Muscle layer of colon (tissue), 2 donors: Measurements from ENCODE around the gene PPEF2.
"Not testable (repeated sequence)": the region's sequence is repeated elsewhere in the genome, so short reads cannot be mapped to it uniquely, and the experiment has no call there.

Experiments
- H3K27ac ChIP-seq: one replicate; pipeline ENCODE4 v1.7.0; 2013; ENCODE audit warnings: low read depth, mild to moderate bottlenecking, low read length, moderate library complexity
- H3K27me3 ChIP-seq, 2 donors: one replicate each; pipeline ENCODE4 v1.7.0; 2013; ENCODE audit warnings: low read length in 2 of 2, mild to moderate bottlenecking in 2 of 2; ENCODE audit not compliant: insufficient read depth in 2 of 2, control insufficient read depth in 1 of 2
- H3K36me3 ChIP-seq: one replicate; pipeline ENCODE4 v1.7.0; 2013; ENCODE audit warnings: mild to moderate bottlenecking, low read length; ENCODE audit not compliant: insufficient read depth
- H3K4me1 ChIP-seq: one replicate; pipeline ENCODE4 v1.7.0; 2013; ENCODE audit warnings: mild to moderate bottlenecking, low read length; ENCODE audit not compliant: insufficient read depth
- H3K4me3 ChIP-seq, 2 donors: one replicate each; pipeline ENCODE4 v1.7.0; 2013; ENCODE audit warnings: low read length in 2 of 2, low read depth in 1 of 2, mild to moderate bottlenecking in 1 of 2, moderate library complexity in 1 of 2
- H3K9ac ChIP-seq: one replicate; pipeline ENCODE4 v1.7.0; 2013; ENCODE audit warnings: low read length
- H3K9me3 ChIP-seq: one replicate; pipeline ENCODE4 v1.7.0; 2013; ENCODE audit warnings: mild to moderate bottlenecking, low read length
- donor health status: abdominal sarcoma.
- donor health status: Adenocarcinoma of cecum.

Gene PPEF2

DNA sequence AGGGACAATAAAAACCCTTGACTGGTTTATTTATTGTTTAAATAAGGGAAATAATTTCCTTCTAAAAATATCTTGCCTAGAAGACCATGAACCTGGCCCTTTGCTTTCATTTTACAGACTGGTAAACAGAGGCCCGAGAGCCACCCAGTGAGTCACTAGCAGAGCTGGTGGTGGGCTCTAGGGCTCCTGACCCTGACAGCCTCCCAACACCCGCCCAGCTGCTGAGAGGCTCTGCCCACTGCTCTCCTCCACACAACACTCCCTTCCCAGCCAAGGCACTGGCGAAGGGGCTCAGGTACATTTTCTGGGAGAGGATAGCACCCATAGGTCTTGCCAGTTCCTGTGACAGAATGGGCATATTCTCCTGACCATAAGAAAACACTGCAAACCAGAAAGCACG is 18.1 kb upstream of the PPEF2 start:
- H3K4me3 ChIP-seq, result no peak overlapping the region
- H3K9ac ChIP-seq, result no peak overlapping the region
- no peaks in the 10 kb centered on the region for H3K27me3 ChIP-seq
- H3K27ac ChIP-seq, result no peak overlapping the region
- no peaks in the 10 kb centered on the region for H3K9me3 ChIP-seq
- no peaks in the 10 kb centered on the region for H3K36me3 ChIP-seq
- H3K4me1 ChIP-seq, result no peaks in the 10 kb centered on the region

DNA sequence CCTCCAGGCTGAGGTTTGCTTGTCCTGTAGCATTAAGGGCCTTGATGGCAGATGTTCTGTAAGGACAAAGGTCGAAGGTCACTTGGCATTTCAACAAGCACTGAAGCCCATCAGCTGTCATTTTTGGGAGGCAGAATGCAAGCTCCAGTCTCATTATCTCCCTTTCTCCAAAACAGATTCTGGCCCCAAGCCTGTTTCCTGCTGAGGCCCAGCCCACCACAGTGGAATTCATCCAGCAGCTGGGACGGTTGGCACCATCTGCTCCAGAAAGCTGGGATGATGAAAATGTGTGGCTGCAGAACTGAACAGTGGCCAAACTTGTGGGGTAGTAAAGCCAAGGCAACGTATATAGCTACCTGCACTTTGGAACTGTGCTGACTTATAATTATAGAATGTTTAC is 17.7 kb upstream of the PPEF2 start:
- H3K4me3 ChIP-seq, result no peak overlapping the region
- H3K4me1 ChIP-seq, result no peaks in the 10 kb centered on the region
- H3K36me3 ChIP-seq, result no peaks in the 10 kb centered on the region
- H3K9me3 ChIP-seq, result no peaks in the 10 kb centered on the region
- no peak overlapping the region for H3K27ac ChIP-seq
- no peaks in the 10 kb centered on the region for H3K27me3 ChIP-seq
- H3K9ac ChIP-seq, result no peak overlapping the region

DNA sequence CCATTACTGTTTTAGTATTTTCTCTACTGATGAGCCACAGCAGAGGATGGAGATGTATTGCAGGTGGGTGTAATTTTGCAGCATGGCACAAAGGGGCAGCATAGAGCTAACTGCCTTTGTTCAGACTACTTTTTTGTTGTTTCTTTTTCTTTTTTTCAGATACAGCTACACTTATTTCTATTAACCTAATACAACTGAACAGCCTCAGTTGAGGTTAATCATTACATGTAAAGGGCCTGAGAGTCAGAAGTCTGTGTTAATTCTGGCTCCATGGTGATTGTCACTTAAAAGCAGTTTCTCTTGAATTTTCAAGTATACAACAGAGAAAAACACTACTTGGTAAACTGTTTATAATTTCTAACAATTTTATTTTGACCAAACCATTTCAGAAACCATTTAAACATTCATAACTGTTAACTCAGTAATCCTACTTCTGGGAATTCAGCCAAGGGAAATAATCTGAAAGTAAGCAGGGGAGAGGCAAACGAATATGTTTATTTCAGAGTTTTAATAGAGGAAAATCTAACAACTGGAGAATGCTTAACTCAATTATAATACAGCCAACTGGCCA is 13.9 kb upstream of the PPEF2 start:
- Histone ChIP-seq H3K36me3 (no peaks in the 10 kb centered on the region), H3K4me1 (no peaks in the 10 kb centered on the region), H3K27me3 (no peaks in the 10 kb centered on the region), H3K27ac (no peak overlapping the region), H3K4me3 (no peak overlapping the region), H3K9me3 (no peaks in the 10 kb centered on the region), H3K9ac (no peak overlapping the region)

DNA sequence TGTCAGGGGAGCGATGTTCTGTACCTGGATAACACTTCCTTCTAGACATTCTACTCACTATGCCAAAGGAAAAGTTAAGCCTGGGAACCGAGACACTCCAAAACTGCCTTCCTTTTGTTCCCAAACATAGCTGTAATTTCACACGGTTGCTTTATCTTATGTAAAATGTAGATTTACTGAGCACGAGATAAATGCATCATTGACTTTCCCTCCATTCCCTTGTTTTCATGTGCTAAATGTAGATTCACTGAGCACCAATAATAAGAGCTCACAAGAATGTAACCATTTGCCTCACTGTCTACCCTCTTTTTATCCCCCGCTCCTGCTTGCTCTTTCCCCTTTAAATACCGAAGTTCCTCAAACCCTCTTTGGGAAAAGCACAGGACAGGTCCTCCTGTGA is 10.7 kb upstream of the PPEF2 start:
- Histone ChIP-seq H3K4me1 (no peaks in the 10 kb centered on the region), H3K36me3 (no peaks in the 10 kb centered on the region), H3K4me3 (no peak overlapping the region), H3K27me3 (no peaks in the 10 kb centered on the region), H3K9ac (no peak overlapping the region), H3K27ac (no peak overlapping the region), H3K9me3 (no peaks in the 10 kb centered on the region)

DNA sequence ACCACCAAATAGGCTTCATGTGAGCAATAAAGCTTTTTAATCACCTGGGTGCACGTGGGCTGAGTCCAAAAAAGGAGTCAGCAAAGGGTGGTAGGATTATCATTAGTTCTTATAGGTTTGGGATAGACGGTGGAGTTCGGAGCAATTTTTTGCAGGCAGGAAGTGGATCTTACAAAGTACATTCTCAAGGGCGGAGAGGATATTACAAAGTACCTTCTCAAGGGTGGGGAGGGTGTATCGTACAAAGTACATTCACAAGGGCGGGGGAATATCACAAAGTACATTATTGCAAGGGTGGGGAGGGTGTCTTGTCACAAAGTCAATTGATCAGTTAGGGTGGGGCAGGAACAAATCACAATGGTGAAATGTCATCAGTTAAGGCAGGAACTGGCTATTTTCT is 8.6 kb upstream of the PPEF2 start:
- H3K27ac ChIP-seq, H3K4me1 ChIP-seq, H3K9ac ChIP-seq: not testable (repeated sequence)

DNA sequence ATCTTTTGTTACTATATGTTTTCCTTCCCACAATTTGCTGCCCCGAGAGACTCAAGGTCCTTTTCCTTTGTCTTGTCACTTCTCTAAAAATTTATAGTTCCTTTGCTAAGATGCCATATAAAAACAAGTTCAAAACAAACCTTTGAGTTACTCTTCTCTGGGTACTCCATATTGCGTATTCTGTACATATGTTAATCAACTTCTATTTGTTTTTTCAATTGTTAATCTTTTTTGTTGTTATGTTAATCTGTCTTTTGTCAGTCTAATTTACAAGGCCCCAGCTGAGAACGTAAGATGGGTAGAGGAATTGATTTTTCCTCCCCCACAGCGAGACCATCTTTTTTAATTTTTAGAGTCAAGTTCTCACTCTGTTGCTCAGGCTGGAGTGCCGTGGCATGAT is 7.2 kb upstream of the PPEF2 start:
- Histone ChIP-seq H3K27me3 (no peaks in the 10 kb centered on the region), H3K4me3 (no peak overlapping the region), H3K4me1 (no peaks in the 10 kb centered on the region), H3K9me3 (no peaks in the 10 kb centered on the region), H3K27ac (no peak overlapping the region), H3K36me3 (no peaks in the 10 kb centered on the region), H3K9ac (no peak overlapping the region)

More for the DNA sequence above, 8.6 kb upstream of the PPEF2 start:
- H3K4me3 ChIP-seq, H3K9me3 ChIP-seq, H3K27me3 ChIP-seq, H3K36me3 ChIP-seq: not testable (repeated sequence)

DNA sequence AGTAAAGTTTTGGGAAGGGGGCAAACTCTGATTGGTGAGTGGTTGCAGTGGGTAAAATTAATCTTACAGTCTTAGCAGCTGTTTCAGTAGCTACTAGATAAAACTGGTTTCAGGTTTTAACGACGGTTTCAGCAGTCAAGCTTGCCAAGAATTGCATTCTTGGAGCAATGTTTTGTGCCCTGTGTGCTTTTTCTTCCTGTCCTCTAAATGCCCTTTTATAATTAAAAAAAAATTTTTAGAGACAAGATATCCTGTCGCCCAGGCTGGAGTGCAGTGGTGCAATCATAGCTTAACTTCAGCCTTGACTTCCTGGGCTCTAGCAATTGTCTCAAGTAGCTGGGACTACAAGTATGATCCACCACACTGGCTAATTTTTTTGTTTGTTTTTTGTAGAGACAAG is 6.3 kb upstream of the PPEF2 start:
- H3K36me3 ChIP-seq, result no peaks in the 10 kb centered on the region
- H3K4me1 ChIP-seq, result no peaks in the 10 kb centered on the region
- H3K27me3 ChIP-seq, result no peaks in the 10 kb centered on the region
- no peak overlapping the region for H3K9ac ChIP-seq
- H3K27ac ChIP-seq, result no peak overlapping the region
- H3K4me3 ChIP-seq, result no peak overlapping the region
- no peaks in the 10 kb centered on the region for H3K9me3 ChIP-seq

DNA sequence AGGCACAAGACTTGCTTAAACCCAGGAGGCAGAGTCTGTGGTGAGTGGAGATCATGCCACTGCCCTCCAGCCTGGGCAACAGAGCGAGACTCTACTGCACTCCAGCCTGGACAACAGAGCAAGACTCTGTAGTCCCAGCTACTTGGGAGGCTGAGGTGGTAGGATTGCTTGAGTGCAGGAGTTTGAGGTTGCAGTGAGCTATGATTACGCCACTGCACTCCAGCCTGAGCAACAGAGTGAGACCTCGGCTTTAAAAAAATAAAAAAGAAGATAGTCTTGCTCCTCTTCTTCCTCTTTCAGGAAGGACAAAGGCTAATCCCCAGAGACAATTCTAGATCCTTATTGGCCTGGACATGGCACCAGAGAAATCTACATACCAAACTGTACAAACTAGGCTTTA is 5.7 kb upstream of the PPEF2 start:
- no peaks in the 10 kb centered on the region for H3K4me1 ChIP-seq
- H3K9ac ChIP-seq, result no peak overlapping the region
- H3K9me3 ChIP-seq, result no peaks in the 10 kb centered on the region
- no peak overlapping the region for H3K4me3 ChIP-seq
- no peaks in the 10 kb centered on the region for H3K36me3 ChIP-seq
- no peak overlapping the region for H3K27ac ChIP-seq
- H3K27me3 ChIP-seq, result no peaks in the 10 kb centered on the region

DNA sequence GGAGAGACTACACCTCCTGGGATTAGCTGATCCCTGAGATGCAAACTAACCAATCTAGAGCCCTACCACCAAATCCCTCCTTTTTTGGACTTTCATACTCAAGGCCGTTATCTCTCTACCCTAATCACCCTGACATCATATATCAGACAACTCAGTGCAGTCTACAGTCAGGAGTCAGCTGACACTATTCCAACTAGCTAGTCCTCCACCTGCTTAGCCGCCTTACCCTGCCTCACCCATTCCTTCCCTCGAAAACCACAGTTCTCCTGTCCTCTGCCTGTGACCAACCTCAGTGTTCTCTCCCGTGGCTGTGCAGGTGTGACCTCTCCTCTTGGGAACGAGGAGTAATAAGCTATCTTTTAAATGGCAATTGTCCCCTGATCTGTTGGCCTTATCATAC is 1.8 kb upstream of the PPEF2 start:
- Histone ChIP-seq H3K27ac (no peak overlapping the region), H3K9me3 (no peaks in the 10 kb centered on the region), H3K27me3 (no peaks in the 10 kb centered on the region)

DNA sequence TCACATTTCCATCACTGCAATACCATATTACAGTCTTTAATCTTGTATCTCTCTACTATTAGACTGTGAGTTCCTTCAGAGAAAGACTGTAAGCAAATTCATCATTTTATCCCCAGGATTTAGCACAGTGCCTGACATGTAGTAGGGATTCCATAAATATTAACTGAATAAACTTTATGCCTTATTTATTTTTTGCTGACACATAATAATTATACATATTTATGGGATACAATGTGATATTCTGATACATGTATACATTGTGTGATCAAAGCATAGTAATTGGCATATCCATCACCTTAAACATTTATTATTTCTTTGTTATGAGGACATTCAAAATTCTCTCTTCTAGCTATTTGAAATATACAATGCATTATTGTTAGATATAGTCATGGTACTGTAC is 3.7 kb downstream of the PPEF2 start:
- H3K4me3 ChIP-seq, result no peak overlapping the region
- no peaks in the 10 kb centered on the region for H3K36me3 ChIP-seq
- no peaks in the 10 kb centered on the region for H3K27me3 ChIP-seq
- H3K9ac ChIP-seq, result no peak overlapping the region
- H3K27ac ChIP-seq, result no peak overlapping the region
- H3K9me3 ChIP-seq, result no peaks in the 10 kb centered on the region
- no peaks in the 10 kb centered on the region for H3K4me1 ChIP-seq

More for the DNA sequence above, 1.8 kb upstream of the PPEF2 start:
- Histone ChIP-seq H3K9ac (no peak overlapping the region), H3K36me3 (no peaks in the 10 kb centered on the region), H3K4me3 (no peak overlapping the region), H3K4me1 (no peaks in the 10 kb centered on the region)

DNA sequence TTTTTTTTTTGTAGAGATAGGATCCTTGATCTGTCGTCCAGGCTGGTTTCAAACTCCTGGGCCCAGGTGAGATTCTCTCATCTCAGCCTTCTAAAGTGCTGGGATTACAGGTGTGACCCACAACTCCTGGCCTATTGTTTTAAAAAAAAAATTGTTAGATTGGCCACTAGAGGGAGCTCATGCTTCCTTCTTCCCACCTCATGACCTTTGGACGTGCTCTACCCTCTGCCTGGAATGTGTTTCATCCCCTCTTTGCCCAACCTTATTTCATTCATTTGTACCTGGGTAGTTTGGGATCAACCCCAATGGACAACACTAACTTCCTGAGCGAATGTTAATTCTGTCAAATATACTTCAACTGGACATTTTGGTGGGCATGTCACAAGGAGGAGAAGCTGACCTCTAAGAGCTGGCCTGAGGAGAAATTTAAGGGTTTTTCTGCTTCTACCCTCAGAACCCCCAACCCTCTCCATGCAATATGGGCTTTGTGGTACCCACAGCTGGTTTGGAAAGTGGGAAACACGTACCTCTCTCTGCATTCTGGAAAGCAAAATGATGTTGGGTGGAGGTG is 6.4 kb downstream of the PPEF2 start:
- Histone ChIP-seq H3K27ac (no peak overlapping the region), H3K4me3 (no peak overlapping the region), H3K27me3 (no peaks in the 10 kb centered on the region), H3K9ac (no peak overlapping the region), H3K9me3 (no peaks in the 10 kb centered on the region), H3K4me1 (no peaks in the 10 kb centered on the region), H3K36me3 (no peaks in the 10 kb centered on the region)

DNA sequence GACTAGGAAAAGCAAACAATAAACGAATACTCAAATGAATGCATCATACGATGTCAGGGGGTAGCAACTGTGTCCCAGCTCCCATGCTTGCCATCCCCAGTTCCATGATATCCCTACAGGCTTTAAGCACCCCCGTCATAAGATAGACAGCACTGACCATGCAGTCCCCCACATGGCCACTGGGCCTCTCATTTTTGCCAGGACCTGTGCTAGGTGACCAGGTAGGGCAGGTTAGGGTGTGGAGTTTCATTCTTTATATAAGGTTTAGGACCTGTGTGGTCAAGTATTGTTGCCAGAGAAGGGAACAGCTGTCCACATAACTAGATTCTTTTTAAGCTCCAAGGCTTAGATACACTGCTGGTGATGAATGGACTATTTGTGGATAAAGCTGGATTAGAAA is 9.7 kb downstream of the PPEF2 start:
- H3K27me3 ChIP-seq, result no peaks in the 10 kb centered on the region
- H3K4me3 ChIP-seq, result no peak overlapping the region
- no peaks in the 10 kb centered on the region for H3K36me3 ChIP-seq
- no peaks in the 10 kb centered on the region for H3K4me1 ChIP-seq
- H3K9me3 ChIP-seq, result no peaks in the 10 kb centered on the region
- H3K27ac ChIP-seq, result no peak overlapping the region
- no peak overlapping the region for H3K9ac ChIP-seq
